SK-N-SH treated with all-trans-retinoic acid at 6 μM for 48 hours (cell line): ENCODE measurements around the gene MTAP.

ENCODE experiments used
- ATAC-seq: fragments of 200-7000 bp; cut with Tn5 transposase; 3 replicates; pipeline ENCODE4 v1.9.1; 2020; ENCODE audit warnings: mild to moderate bottlenecking, moderate library complexity
- ARNTL ChIP-seq: fragments of 450-650 bp; formaldehyde crosslinking; IDR thresholded peaks from 2 replicates; pipeline ENCODE4 v1.5.0; 2020; ENCODE audit warnings: low read depth, mild to moderate bottlenecking, moderate library complexity, borderline replicate concordance
- BACH2 ChIP-seq: fragments of 250-450 bp; sonication (Bioruptor Pico); IDR thresholded peaks from 2 replicates; pipeline ENCODE4 v1.9.0; 2021; ENCODE audit warnings: mild to moderate bottlenecking, borderline replicate concordance
- CSDC2 ChIP-seq: fragments of 250-450 bp; sonication (Bioruptor Pico); IDR thresholded peaks from 2 replicates; pipeline ENCODE4 v1.5.0; 2020; ENCODE audit warnings: mild to moderate bottlenecking, moderate library complexity
- CSRNP3 ChIP-seq: fragments of 250-450 bp; sonication (Bioruptor Pico); IDR thresholded peaks from 2 replicates; pipeline ENCODE4 v1.5.1; 2021; ENCODE audit warnings: mild to moderate bottlenecking, moderate library complexity
- ESRRG ChIP-seq: fragments of 250-450 bp; sonication (Bioruptor Pico); IDR thresholded peaks from 2 replicates; pipeline ENCODE4 v1.6.1; 2021; ENCODE audit warnings: mild to moderate bottlenecking
- GLIS3 ChIP-seq: fragments of 250-450 bp; sonication (Bioruptor Pico); IDR thresholded peaks from 2 replicates; pipeline ENCODE4 v1.5.0; 2020; ENCODE audit warnings: mild to moderate bottlenecking, moderate library complexity
- OSR1 ChIP-seq: fragments of 250-450 bp; sonication (Bioruptor Pico); IDR thresholded peaks from 2 replicates; pipeline ENCODE4 v1.8.0; 2022; ENCODE audit warnings: moderate library complexity, mild to moderate bottlenecking, inconsistent platforms
- PATZ1 ChIP-seq: fragments of 250-450 bp; sonication (Bioruptor Pico); IDR thresholded peaks from 2 replicates; pipeline ENCODE4 v1.8.0; 2020; ENCODE audit warnings: mild to moderate bottlenecking, moderate library complexity, borderline replicate concordance
- POU6F1 ChIP-seq: fragments of 250-450 bp; sonication (Bioruptor Pico); IDR thresholded peaks from 2 replicates; pipeline ENCODE4 v1.8.0; 2021; ENCODE audit warnings: low read depth, mild to moderate bottlenecking, moderate library complexity, borderline replicate concordance
- PPARA ChIP-seq: fragments of 250-450 bp; sonication (Bioruptor Pico); IDR thresholded peaks from 2 replicates; pipeline ENCODE4 v1.5.0; 2020; ENCODE audit warnings: mild to moderate bottlenecking, borderline replicate concordance
- RARB ChIP-seq: fragments of 250-450 bp; sonication (Bioruptor Pico); IDR thresholded peaks from 2 replicates; pipeline ENCODE4 v1.8.0; 2021; ENCODE audit warnings: mild to moderate bottlenecking, moderate library complexity
- SNAI2 ChIP-seq: fragments of 250-450 bp; sonication (Bioruptor Pico); IDR thresholded peaks from 2 replicates; pipeline ENCODE4 v1.5.0; 2020; ENCODE audit warnings: mild to moderate bottlenecking, moderate library complexity
- TCF4 ChIP-seq: fragments of 250-450 bp; sonication (Bioruptor Pico); IDR thresholded peaks from 2 replicates; pipeline ENCODE4 v1.8.0; 2021; ENCODE audit warnings: mild to moderate bottlenecking, moderate library complexity, borderline replicate concordance
- TOX ChIP-seq: fragments of 250-450 bp; sonication (Bioruptor Pico); IDR thresholded peaks from 2 replicates; pipeline ENCODE4 v1.8.0; 2021; ENCODE audit warnings: mild to moderate bottlenecking, moderate library complexity, borderline replicate concordance
- TSHZ2 ChIP-seq: fragments of 250-450 bp; sonication (Bioruptor Pico); IDR thresholded peaks from 2 replicates; pipeline ENCODE4 v1.5.0; 2020; ENCODE audit warnings: mild to moderate bottlenecking, moderate library complexity
- ZC3H10 ChIP-seq: fragments of 250-450 bp; sonication (Bioruptor Pico); IDR thresholded peaks from 2 replicates; pipeline ENCODE4 v1.5.1; 2021; ENCODE audit warnings: mild to moderate bottlenecking, moderate library complexity
- ZFP3 ChIP-seq: fragments of 250-450 bp; sonication (Bioruptor Pico); IDR thresholded peaks from 2 replicates; pipeline ENCODE4 v1.5.0; 2020; ENCODE audit warnings: mild to moderate bottlenecking, moderate library complexity
- ZFP30 ChIP-seq: fragments of 450-650 bp; formaldehyde crosslinking; IDR thresholded peaks from 2 replicates; pipeline ENCODE4 v1.5.0; 2022; ENCODE audit warnings: mild to moderate bottlenecking, moderate library complexity
- ZNF565 ChIP-seq: fragments of 450-650 bp; formaldehyde crosslinking; conservative IDR thresholded peaks from 2 replicates; pipeline ENCODE4 v1.5.0; 2020; ENCODE audit warnings: low read depth, mild to moderate bottlenecking, moderate library complexity
- ZNF70 ChIP-seq: fragments of 450-650 bp; formaldehyde crosslinking; IDR thresholded peaks from 2 replicates; pipeline ENCODE4 v1.5.0; 2020; ENCODE audit warnings: mild to moderate bottlenecking, moderate library complexity
- ZNF8 ChIP-seq: fragments of 450-650 bp; formaldehyde crosslinking; IDR thresholded peaks from 2 replicates; pipeline ENCODE4 v1.5.0; 2020; ENCODE audit warnings: mild to moderate bottlenecking, moderate library complexity

Gene MTAP

GRCh38 chr9:21806644-21807043, 4.2 kb downstream of the MTAP start:
- no peak for ATAC-seq

GRCh38 chr9:21810388-21810787, 8.0 kb downstream of the MTAP start:
- ATAC-seq = no peak
- TF ChIP-seq RARB (no peak), ZFP3 (no peak), PATZ1 (CRISPR knock-in tag) (no peak), BACH2 (CRISPR knock-in tag) (no peak), ZFP30 (CRISPR knock-in tag) (no peak), GLIS3 (CRISPR knock-in tag) (no peak), CSRNP3 (CRISPR knock-in tag) (no peak), ZNF70 (CRISPR knock-in tag) (no peak), ZC3H10 (CRISPR knock-in tag) (no peak), ZNF8 (CRISPR knock-in tag) (no peak), SNAI2 (CRISPR knock-in tag) (no peak), ZNF565 (CRISPR knock-in tag) (no peak)
- TF ChIP-seq, all 23 proteins: peak for 0

More at GRCh38 chr9:21806644-21807043, 4.2 kb downstream of the MTAP start:
- TF ChIP-seq CSDC2 (CRISPR knock-in tag) = no peak
- no peak for TF ChIP-seq ZNF565 (CRISPR knock-in tag)
- TF ChIP-seq TCF4 = no peak
- TF ChIP-seq PPARA (CRISPR knock-in tag) = no peak
- TF ChIP-seq ARNTL = no peak
- no peak for TF ChIP-seq ZFP30 (CRISPR knock-in tag)
- TF ChIP-seq CSRNP3 (CRISPR knock-in tag) = no peak
- TF ChIP-seq TOX (CRISPR knock-in tag) = no peak
- no peak for TF ChIP-seq OSR1 (CRISPR knock-in tag)
- TF ChIP-seq TSHZ2 (CRISPR knock-in tag) = no peak
- no peak for TF ChIP-seq ZNF8 (CRISPR knock-in tag)
- no peak for TF ChIP-seq SNAI2 (CRISPR knock-in tag)
- TF ChIP-seq ESRRG = no peak
- TF ChIP-seq ZC3H10 (CRISPR knock-in tag) = no peak
- TF ChIP-seq RARB = no peak
- TF ChIP-seq, all 23 proteins: peak for 0

- TF ChIP-seq POU6F1 (CRISPR knock-in tag) (no peak), ZFP30 (CRISPR knock-in tag) (no peak), ARNTL (no peak), PPARA (CRISPR knock-in tag) (no peak), TCF4 (no peak), ESRRG (no peak), RARB (no peak)
- TF ChIP-seq, all 23 proteins: peak for 0
- ATAC-seq = no peak
Measured at GRCh38 chr9:21810881-21811280, 8.4 kb downstream of the MTAP start.
